OCI-LY1 (cell line): ENCODE measurements around the gene LVRN.

Experiments used
- H2AFZ ChIP-seq: fragments of 200-600 bp; sonication (generic), shearing (Covaris generic); 2 replicates; pipeline ENCODE4 v1.6.0; 2014; ENCODE audit warnings: antibody characterized with exemption, mild to moderate bottlenecking, low read length
- H3F3A ChIP-seq: fragments of 200-600 bp; sonication (generic), shearing (Covaris generic); 2 replicates; pipeline ENCODE4 v1.6.0; 2014; ENCODE audit warnings: mild to moderate bottlenecking, antibody characterized with exemption, low read length, moderate library complexity; ENCODE audit not compliant: insufficient read depth
- H3K27ac ChIP-seq: fragments of 200-600 bp; sonication (generic); 2 replicates; pipeline ENCODE4 v1.5.1; 2014; ENCODE audit warnings: low read length, mixed run types, mild to moderate bottlenecking, low read depth; ENCODE audit not compliant: poor library complexity, severe bottlenecking
- H3K27me3 ChIP-seq: fragments of 200-600 bp; sonication (generic); 2 replicates; pipeline ENCODE4 v1.6.0; 2014; ENCODE audit warnings: antibody characterized with exemption, mild to moderate bottlenecking, low read length, moderate library complexity; ENCODE audit not compliant: insufficient read depth
- H3K36me3 ChIP-seq: fragments of 200-600 bp; sonication (generic); 2 replicates; pipeline ENCODE4 v1.6.1; 2014; ENCODE audit warnings: mild to moderate bottlenecking, antibody characterized with exemption, low read length, moderate library complexity, mixed read lengths; ENCODE audit not compliant: insufficient read depth
- H3K4me1 ChIP-seq: fragments of 200-600 bp; sonication (generic); 2 replicates; pipeline ENCODE4 v1.5.1; 2014; ENCODE audit warnings: mild to moderate bottlenecking, low read length, moderate library complexity; ENCODE audit not compliant: insufficient read depth, severe bottlenecking
- H3K4me2 ChIP-seq: fragments of 200-600 bp; sonication (generic), shearing (Covaris generic); 2 replicates; pipeline ENCODE4 v1.6.1; 2014; ENCODE audit warnings: low read length
- H3K4me3 ChIP-seq: fragments of 200-600 bp; sonication (generic); 2 replicates; pipeline ENCODE4 v1.5.1; 2014; ENCODE audit warnings: low read length, low read depth, mild to moderate bottlenecking, mixed read lengths; ENCODE audit not compliant: poor library complexity, severe bottlenecking
- H3K79me2 ChIP-seq: fragments of 200-600 bp; shearing (Covaris generic); 2 replicates; pipeline ENCODE4 v1.6.1; 2016; ENCODE audit warnings: mixed run types, low read length, mixed read lengths; ENCODE audit not compliant: insufficient read depth
- H3K9ac ChIP-seq: fragments of 200-600 bp; sonication (generic), shearing (Covaris generic); 2 replicates; pipeline ENCODE4 v1.6.1; 2014; ENCODE audit warnings: mild to moderate bottlenecking, low read length, mixed read lengths
- H3K9me2 ChIP-seq: fragments of 200-600 bp; sonication (generic), shearing (Covaris generic); 2 replicates; pipeline ENCODE4 v1.6.1; 2014; ENCODE audit warnings: low read depth, mild to moderate bottlenecking, low read length, mixed read lengths
- H3K9me3 ChIP-seq: fragments of 200-600 bp; shearing (Covaris generic); 2 replicates; pipeline ENCODE4 v1.6.1; 2014; ENCODE audit warnings: low read length, mixed read lengths
- H4K20me1 ChIP-seq: fragments of 200-600 bp; sonication (generic), shearing (Covaris generic); 2 replicates; pipeline ENCODE4 v1.6.0; 2016; ENCODE audit warnings: mild to moderate bottlenecking, low read length; ENCODE audit not compliant: insufficient read depth
- CTCF ChIP-seq: fragments of 200-600 bp; sonication (generic), shearing (Covaris generic); IDR thresholded peaks from 2 replicates; pipeline ENCODE4 v1.5.1; 2017; ENCODE audit warnings: mild to moderate bottlenecking, antibody characterized with exemption, low read length, moderate library complexity, mixed read lengths
- EZH2 ChIP-seq: fragments of 200-600 bp; sonication (generic), shearing (Covaris generic); IDR thresholded peaks from 2 replicates; pipeline ENCODE4 v1.8.0; 2017; ENCODE audit warnings: borderline replicate concordance, mixed run types, mild to moderate bottlenecking, antibody characterized with exemption, low read length, moderate library complexity, mixed read lengths

Gene LVRN

GRCh38 chr5:115978779-115979178, 16.5 kb downstream of the LVRN start:
- Histone ChIP-seq H3K79me2 (no peaks in the 10 kb centered on the region), H2AFZ (no peak overlapping the region), H3F3A (no peaks in the 10 kb centered on the region), H3K27ac (no peak overlapping the region), H3K9ac (no peak overlapping the region), H4K20me1 (no peaks in the 10 kb centered on the region), H3K9me3 (no peaks in the 10 kb centered on the region), H3K4me2 (no peak overlapping the region), H3K4me3 (no peak overlapping the region), H3K27me3 (no peaks in the 10 kb centered on the region), H3K9me2 (no peaks in the 10 kb centered on the region), H3K4me1 (no peaks in the 10 kb centered on the region), H3K36me3 (no peaks in the 10 kb centered on the region)
- no peak for TF ChIP-seq EZH2
- peak; percentile 8; the same call in 1 of the 2 replicates for TF ChIP-seq CTCF

GRCh38 chr5:115979201-115980041, 17.1 kb downstream of the LVRN start:
- H3K4me1 ChIP-seq: no peaks in the 10 kb centered on the region
- H3K27me3 ChIP-seq: no peaks in the 10 kb centered on the region
- H3K4me3 ChIP-seq: no peak overlapping the region
- no peaks in the 10 kb centered on the region for H3K79me2 ChIP-seq
- TF ChIP-seq EZH2 (no peak), CTCF (no peak)
- H3K9me2 ChIP-seq: no peaks in the 10 kb centered on the region
- no peaks in the 10 kb centered on the region for H3F3A ChIP-seq
- no peak overlapping the region for H3K27ac ChIP-seq
- H3K9me3 ChIP-seq: no peaks in the 10 kb centered on the region
- H2AFZ ChIP-seq: no peak overlapping the region
- no peaks in the 10 kb centered on the region for H4K20me1 ChIP-seq
- no peak overlapping the region for H3K4me2 ChIP-seq
- H3K9ac ChIP-seq: no peak overlapping the region
- H3K36me3 ChIP-seq: no peaks in the 10 kb centered on the region

- H3K4me2 ChIP-seq: no peak overlapping the region
- no peaks in the 10 kb centered on the region for H3K27me3 ChIP-seq
- H3F3A ChIP-seq: no peaks in the 10 kb centered on the region
- no peaks in the 10 kb centered on the region for H3K79me2 ChIP-seq
- H3K9me3 ChIP-seq: no peaks in the 10 kb centered on the region
- no peak for TF ChIP-seq EZH2
- no peak for TF ChIP-seq CTCF
- no peaks in the 10 kb centered on the region for H4K20me1 ChIP-seq
- H3K4me1 ChIP-seq: no peaks in the 10 kb centered on the region
- no peak overlapping the region for H3K27ac ChIP-seq
- H3K9me2 ChIP-seq: no peaks in the 10 kb centered on the region
- H3K9ac ChIP-seq: no peak overlapping the region
- H2AFZ ChIP-seq: no peak overlapping the region
- H3K4me3 ChIP-seq: no peak overlapping the region
- H3K36me3 ChIP-seq: no peaks in the 10 kb centered on the region
Observed at GRCh38 chr5:115983519-115983918, 21.2 kb downstream of the LVRN start.
